Measurements from ENCODE around the gene SYTL3.
"Not testable (repeated sequence)": the region's sequence is repeated elsewhere in the genome, so short reads cannot be mapped to it uniquely, and the experiment has no call there.

SYTL3 gene

DNA sequence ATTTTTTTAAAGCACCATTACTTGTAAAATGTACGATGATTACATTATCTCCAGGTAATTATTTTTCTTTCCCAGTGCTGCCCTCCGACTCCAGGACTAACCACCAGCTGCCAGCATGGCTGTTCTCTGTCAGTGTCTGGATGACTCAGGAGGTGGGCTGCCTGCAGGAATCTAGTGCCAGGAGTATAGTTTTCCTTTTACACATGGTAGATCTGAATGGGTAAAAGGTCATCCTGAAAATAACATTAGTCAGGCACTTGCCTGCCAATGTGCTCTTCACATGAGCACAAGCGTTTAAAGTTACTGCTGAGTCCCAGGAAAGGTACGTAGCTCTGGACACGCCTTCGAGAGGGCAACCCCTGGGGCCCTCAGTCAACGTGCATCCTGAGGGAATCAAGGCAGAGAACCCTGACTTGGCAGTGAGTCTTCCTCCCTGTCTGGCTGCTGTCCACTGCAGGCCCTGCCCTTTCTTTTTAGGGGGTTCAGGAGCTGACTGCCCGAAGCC, 7.7 kb upstream of the SYTL3 start:
- no peak for FAIRE-seq

DNA sequence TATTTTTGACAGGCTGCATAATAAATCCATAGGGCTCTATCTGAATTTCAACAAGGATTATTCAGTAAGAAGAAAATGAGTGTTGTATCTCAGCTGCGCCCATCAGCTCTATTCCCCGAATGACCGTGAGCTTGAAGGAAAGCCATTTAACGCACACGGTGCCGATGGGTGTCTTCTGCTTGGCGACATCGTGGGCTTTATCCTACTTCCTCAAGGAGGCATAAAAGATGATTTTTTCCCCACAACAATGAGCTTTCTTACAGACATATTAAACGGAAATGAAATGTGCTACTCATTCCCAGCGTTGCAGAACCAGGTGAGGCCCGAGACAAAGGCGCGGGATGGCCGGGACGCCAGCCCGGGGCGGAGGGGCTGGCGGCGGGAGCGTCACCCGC, 6.0 kb upstream of the SYTL3 start:
- no peak for FAIRE-seq

DNA sequence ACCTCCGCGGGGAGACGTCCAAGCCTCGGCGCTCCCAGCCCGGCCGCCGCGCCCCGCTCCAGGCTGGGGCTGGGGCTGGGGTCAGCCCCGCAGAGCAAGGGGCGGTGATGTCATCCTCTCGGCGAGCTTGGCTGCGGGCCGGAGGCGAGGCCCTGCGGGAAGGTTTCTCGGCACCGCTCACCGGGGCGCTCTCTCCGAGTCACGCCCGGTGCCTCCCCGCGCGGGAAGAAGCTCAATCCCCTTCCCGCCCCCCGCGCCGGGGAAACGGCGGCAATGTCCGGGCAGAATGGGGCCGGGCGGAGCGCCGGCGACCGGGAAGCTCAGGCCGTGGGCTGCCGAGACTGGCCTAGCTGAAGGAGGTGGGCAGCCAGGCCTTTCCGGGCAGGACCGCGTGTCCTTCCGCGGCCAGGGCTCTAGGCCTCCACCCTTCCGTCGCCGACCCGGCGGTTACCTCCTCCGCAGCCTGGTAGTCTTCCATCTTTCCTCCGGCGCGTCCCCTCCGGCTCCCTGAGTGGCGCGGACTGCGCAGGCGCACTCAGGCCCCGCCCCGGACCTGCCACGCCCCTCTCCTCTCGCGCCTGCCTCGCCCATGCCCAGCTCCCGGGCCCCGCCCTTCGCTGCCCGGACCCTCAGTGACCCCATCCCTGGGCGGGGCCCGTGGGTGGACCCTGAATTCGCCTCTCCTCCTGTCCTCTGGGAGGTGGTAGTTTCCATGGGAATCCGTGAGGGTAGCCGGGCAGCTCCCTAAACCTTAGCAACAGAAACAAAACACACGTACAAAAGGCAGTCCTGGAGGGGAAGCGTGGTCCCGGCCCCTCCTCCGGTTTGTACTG, 5.4 kb upstream of the SYTL3 start, which contains the start of gene DYNLT1:
Gene DYNLT1 (minus strand): TSS at position 513 of the 833 bp plus-strand sequence. CDS start 35 bp downstream, at position 478.
- peak; percentile 95 for FAIRE-seq

DNA sequence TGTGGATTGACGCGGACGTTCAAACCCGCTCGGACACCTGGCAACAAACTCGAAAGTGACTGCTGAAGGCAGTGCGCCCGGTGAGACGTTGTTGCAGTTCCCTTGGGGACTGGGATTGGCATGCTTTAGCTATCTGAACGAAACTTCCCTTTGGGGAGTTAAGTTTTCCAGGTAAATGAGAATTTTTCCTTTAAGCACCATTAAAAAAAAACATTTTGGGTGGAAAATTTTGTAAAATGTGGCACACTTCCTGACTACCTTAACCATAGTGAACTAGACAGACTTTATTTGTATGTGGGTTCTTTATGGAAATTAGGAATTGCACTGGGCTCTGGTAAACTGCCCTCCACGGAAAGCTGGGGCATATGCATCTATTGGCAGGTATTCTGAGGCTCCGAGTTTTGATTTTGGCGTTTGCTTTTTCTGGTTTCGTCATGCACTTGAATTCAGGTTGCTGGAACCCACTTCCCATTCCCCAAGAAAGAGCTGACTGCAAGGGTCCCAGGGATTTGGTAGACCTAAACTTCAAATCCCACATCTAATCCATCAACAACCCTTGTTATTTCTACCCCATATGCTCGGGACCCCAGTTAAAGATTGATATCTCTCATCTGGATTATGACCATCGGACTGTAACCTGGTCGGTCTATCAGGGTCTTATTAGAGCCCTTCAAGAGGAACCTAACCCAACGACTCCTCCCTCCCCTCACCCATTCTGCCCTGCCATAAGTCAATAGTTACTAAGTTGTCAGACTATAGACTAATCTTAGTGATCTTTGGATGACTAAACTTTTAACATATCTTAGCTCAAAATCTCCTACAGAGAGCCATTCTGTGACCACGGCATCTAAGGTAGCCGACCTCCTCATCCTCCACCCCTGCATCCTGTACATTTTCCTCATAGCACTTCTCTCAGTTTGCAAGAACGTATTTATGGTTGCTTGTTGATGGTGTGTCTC, 4.5 kb upstream of the SYTL3 start:
- FAIRE-seq, result no peak

DNA sequence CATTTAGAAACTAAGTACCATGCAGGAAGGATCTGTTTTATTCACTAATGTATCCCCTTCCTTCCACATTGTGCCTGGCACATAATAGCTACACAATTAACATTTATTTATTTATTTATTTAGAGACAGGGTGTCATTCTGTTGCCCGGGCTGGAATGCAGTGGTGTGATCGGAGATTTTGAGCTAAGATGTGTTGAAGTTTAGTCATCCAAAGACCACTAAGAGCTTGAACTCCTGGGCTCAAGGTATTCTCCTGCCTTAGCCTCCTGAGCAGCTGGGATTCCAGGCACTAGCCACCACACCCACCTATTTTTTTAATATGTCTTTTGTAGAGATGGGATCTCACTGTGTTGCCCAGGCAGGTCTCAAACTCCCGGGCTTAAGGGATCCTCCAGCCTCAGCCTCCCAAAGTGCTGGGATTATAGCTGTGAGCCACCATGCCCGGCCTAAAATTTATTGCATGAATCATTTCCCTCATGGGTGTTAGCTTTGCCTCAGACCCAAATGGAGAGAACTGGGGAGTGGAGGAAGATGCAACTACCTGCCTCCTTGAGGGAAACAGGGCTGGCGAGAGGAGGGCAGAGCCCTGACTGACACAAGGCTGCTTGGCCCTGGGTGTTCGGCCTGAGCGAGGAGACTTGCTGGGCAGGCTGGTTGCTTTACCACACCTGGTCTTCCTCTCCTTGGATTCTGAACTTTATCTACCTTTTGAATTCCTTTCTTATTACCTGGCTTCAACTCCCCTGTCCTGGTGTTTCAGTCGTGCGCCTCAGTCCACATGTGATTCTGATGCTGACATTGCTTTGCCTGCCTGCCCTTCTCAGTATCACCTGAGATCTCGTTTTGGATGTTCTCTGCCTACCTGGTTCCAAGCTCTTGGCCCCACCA, 3.6 kb upstream of the SYTL3 start:
- no peak for FAIRE-seq

DNA sequence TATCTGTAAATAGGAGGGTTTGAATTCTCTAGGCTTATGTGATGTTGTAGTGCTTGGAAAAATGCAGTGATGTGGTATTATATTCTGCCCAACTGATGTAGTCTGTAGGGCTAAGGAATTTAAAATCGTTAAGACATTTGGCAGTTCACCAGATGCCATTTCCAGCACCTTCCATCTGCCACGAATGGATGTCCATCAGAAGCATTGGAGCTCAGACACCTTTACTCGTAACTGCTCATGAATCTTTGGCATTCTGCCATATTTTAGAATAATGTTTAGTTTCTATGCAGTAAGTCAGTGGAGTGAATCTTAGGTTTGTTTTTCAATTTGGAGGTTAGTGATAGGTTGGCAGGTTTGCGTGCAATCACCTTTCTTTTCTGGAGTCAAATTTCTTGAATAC, 2.4 kb upstream of the SYTL3 start:
- FAIRE-seq, result no peak

DNA sequence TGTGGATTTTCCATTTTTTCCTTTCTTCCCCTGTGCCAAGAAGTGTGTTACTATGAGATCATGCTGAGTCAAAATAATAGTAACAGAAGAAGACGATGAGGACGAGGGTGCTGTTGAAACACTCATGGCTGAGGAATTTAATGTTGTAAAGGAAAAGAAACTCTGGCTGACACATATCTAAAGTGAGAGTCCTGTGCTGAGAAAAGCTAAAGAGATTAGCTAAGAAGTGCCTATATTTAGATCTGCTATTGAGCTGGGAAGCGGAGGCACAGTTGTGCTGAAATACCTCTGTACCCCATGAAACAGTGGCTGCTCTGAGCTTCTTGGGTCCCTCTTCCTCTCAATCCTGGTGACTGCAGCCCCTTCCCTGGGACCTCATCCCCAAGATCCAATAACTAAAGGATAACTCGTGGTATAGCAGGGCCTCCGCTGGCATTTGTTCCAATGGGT, 1.1 kb upstream of the SYTL3 start:
- FAIRE-seq, result no peak

DNA sequence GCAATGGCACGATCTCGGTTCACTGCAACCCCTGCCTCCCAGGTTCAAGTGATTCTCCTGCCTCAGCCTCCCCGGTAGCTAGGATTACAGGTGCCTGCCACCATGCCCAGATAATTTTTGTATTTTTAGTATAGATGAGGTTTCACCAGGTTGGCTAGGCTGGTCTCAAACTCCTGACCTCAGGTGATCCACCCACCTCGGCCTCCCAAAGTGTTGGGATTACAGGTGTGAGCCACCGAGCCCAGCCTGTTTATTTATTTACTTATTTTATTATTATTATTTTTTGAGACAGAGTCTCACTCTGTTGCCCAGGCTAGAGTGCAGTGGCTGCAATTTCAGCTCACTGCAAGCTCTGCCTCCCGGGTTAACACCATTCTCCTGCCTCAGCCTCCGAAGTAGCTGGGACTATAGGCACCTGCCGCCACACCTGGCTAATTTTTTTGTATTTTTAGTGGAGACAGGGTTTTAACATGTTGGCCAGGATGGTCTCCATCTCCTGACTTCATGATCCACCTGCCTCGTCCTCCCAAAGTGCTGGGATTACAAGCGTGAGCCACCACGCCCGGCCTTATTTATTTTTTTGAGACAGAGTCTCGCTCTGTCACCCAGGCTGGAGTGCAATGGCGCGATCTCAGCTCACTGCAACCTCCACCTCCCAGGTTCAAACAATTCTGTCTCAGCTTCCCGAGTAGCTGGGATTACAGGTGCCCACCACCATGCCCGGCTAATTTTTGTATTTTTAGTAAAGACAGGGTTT, 2.3 kb downstream of the SYTL3 start:
- not testable (repeated sequence) for FAIRE-seq

DNA sequence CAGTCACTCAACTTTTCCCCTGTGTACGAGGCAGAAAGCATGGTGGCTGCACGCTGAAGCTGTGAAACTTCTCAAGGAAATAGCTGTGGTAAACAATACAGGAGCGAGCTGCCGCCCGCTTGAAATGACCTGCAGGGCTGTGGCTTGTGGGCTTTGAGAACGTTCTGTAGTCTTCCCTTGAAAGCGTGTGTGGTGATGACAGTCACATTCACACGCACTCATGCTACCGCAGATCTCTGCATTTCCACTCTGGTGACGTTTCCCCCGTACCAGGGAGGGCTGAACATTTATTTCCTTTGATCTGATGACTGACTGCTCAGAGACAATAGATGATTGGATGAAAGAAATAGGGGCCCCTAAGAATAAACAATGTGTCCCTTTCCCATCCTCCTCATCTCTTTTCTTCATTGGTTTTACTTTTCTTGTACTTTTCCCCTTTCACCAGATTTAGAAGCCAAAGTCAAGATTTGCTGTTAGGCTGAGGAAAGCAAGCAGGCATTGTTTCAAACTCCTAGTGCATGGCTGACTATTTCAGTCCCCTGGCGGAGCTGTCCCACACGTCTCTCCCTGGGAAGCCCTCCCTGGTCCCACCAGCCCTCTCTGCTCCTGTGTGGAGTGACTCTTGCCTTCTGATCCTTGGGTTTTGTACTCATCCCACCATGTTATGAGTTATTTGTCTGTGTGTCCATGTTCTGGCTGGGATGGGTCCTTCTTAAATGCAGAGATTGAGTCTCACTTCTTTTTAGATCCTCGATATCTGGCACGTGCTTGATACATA, 3.9 kb downstream of the SYTL3 start:
- no peak for FAIRE-seq

DNA sequence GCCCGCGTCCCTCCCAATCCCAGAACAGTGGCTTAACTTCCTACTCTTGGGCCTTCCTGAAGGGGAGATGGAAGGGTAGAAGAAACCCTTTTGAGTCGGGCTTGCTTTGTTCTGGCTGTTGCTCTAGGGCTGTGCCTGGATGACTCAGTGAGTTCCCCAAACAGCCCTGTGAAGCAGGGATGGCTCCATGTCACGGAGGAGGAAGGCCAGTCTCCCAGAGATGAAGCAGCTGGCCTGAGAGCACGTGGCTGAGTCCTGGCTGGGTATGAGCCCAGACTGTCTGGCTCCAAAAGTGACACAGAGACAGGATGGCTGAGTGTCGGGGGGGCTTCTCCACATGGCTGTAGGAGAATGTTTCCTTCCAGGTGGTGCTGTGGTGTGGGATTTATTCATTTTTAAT, 4.6 kb downstream of the SYTL3 start:
- FAIRE-seq, result no peak

DNA sequence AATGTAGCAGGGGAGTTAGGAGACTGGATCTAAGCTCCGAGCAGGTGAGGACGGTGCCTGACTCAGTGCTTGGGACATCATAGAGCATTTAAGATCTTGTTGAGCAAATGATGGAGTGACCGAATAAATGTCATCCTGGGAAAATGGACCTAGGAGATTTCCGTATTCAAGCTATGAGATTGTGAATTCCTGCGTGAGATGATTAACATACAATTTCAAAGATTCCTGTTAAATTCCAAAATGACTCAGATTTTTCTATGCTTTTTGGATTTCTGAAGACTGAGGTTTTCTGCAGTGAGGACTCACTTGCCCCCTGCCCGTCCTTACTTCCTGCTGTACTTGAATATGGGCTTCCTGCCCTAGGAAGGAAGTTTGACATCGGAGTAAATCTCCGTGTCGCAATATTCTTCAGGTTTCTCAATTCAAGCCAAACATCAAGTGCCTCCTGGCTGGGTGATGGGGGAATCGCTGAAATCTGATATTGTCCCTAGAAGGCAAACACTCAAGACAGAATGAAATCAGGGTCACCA, 5.2 kb downstream of the SYTL3 start:
- FAIRE-seq, result no peak

DNA sequence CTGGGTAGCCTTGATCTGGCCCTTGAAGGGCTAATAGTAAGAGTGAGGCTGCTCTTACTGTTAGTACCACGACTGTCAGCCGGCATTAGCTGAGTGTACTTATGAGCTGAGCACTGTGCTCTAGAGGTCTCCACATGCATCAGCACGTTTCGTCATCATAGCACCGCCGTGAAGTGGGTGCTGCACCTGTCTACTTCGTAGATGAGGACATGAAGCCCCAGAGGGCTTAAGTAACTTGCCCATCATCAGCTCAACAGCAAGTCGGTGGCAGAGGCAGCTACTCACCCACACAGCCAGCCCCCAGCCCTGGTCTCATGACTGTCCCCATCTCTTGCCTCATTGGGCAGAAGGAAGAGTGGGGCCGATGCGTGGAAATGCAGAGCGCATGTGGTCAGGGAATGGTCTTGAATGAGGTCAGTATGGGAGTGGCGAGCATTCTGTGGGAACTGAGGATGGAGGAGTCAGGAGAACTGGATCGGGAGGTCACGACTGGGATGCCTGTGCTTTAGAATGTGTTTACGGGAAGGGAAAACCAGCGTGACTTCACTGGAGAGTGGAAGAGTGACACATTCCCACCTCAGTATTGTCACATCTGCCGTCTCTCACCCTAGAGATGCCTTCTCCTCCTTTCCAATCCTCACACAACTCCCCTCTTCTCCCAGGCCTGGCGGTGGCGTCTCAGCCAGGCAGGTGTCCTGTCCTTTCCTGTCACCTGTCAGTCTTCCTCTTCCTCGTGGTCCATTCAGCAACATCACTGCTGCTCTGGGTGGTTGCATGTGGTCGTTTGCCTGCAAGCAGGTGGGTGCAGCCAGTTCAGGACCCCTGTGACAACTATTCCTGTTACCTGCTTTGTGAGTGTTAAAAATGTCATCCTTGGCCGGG, 6.0 kb downstream of the SYTL3 start:
- FAIRE-seq, result no peak

DNA sequence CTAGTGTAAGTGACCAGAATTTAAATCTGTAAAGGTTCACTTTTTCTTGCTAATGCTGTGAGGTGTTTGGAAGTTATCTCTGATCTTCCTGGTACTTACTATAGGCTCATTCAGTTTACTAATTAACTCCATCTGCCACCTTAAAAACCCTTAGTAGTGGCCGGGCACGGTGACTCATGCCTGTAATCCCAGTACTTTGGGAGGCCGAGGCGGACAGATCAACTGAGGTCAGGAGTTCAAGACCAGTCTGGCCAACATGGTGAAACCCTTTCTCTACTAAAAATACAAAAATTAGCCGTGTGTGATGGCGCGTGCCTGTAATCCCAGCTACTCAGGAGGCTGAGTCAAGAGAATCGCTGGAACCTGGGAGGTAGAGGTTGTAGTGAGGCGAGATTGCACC, 7.1 kb downstream of the SYTL3 start:
- FAIRE-seq, result not testable (repeated sequence)

DNA sequence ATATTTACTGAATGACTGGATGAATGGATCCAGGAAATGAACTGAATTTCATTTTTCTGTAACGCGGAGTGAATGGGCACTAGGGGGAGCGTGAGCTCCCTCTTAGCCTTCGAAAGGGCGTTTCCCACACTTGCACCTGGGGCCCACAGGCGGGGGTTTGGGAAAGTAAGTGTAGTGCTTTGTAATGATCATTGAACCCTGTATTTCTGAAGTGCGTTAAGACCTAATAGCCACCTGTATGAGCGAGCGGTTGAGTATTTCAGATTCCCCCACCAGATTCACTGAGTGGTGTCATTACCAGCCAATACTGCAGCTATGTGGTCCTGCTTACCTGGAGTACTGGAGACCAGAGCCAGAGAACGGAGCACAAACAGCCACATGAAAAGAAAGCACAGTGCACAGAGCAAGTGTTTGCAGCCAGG, 10.5 kb downstream of the SYTL3 start:
- peak; percentile 28 for FAIRE-seq

DNA sequence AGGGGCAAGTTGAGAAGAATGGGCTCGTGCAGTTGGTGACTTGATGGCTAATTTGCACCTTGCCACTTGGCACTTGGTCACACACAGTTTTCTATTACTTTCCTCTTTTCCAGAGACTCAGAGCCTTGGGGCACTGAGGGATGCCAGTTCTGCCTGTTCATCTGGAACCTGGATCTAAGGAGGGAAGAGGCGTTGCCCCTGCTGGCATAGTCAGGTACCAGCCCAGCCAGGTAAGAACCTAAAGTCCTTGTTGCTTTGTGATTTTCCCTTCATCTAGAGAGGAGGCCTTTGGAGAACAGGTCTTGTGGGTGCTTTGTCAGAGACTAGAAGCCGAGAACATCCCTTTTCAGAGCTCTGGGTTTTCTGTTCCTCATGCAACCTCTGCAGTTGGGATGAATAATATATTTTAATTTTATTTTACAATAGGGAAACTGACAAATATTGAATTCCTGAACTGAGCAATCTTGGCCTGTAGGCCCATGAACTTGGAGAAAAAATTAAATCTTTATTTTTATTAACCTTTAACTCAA, 11.4 kb downstream of the SYTL3 start:
- FAIRE-seq, result no peak

DNA sequence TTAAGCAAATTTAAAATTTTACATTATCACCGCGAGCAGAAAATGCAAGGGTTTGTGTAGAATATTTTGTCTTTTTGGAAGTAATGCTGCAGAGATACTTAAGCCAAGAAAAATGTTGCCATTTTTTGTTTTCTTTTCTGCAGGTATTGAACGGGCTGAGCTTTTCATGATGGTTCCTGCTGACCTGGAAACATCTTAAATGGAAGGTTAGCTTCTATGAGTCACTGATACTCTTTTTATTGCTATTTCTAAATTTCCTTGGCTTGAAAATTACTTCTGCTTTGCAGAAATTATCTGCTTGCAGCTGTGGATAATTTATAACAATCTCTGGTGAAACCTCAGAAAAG, 12.7 kb downstream of the SYTL3 start:
- no peak for FAIRE-seq

DNA sequence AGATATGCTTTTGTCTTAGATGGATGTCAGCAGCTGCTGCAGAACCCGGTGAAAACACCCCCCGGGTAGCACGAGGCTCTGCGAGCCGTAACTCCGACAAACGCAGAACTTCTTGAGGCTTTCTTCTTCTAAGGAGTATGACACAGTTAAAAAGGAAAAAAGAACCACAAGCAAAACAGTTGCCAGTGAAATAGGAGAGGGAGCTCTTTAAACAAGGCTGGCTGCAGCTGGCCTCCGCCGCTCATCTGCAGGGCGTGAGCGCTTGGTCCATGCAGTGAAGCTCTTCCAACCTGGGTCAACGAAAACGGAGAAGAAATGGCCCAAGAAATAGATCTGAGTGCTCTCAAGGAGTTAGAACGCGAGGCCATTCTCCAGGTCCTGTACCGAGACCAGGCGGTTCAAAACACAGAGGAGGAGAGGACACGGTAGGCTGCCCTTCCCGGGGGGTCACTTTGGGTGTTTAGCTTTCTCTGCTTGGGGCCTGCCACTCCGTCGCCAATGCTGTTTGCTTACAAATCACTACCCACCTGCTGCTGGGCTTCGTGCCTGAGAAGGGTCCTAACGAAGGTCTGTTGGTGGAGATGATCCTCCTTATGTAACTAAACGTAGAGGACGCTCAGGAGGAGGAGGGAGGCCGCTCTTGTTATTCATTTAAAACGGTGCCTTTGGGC, 13.2 kb downstream of the SYTL3 start:
- FAIRE-seq, result no peak

DNA sequence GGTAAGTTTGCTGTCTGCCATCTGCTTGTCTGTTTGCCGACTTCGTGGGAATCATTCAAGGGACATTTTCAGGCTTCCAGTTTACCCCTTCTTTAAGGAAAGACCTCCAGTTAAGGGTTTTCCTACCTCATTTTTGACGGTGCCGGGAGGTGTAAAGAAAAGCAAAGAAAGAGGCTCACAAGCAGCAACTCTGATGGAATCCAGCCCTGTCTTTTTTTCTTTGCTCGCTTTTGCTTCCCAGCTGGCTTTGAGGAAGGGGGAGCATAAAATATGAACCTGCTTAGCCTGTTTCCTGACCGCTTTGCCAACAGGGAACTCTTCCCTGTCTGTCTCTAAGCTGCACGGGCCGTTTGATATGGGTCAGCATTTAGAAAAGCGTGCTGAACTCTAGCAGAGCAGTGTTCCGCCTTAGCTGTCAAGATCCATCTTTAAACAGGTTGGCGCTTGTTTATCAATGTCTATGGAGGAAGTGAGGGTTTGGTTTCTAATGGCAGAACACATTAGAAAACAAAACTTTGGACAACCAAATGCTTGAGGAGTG, 13.8 kb downstream of the SYTL3 start:
- no peak for FAIRE-seq
